Ascending aorta (tissue), 2 donors: Measurements from ENCODE around the gene SNX21. TPM values are rescaled to one million over a fixed set of nuclear protein-coding genes. Genes with fewer than 3 reads are reported as not detected.

ENCODE experiments used
- DNase-seq, 2 donors: peaks; one replicate each; pipeline ENCODE4 v3.0.0-alpha.2; 2019; ENCODE audit warnings: low spot score in 2 of 2
- H3K27ac ChIP-seq, 2 donors: fragments of 200-600 bp; sonication (generic); one replicate each; pipeline ENCODE4 v1.5.1; 2016 to 2017; ENCODE audit warnings: mild to moderate bottlenecking in 1 of 2
- H3K27me3 ChIP-seq: fragments of 200-600 bp; sonication (generic); one replicate; pipeline ENCODE4 v1.5.1; 2017
- H3K36me3 ChIP-seq, 2 donors: fragments of 200-600 bp; sonication (generic); one replicate each; pipeline ENCODE4 v1.5.1; 2016
- H3K4me1 ChIP-seq, 2 donors: fragments of 200-600 bp; sonication (generic); one replicate each; pipeline ENCODE4 v1.5.1; 2016 to 2017; ENCODE audit warnings: mild to moderate bottlenecking in 1 of 2
- H3K4me3 ChIP-seq, 2 donors: fragments of 200-600 bp; sonication (generic); one replicate each; pipeline ENCODE4 v1.5.1; 2016 to 2017; ENCODE audit warnings: mild to moderate bottlenecking in 1 of 2
- H3K9me3 ChIP-seq, 2 donors: fragments of 200-600 bp; sonication (generic); one replicate each; pipeline ENCODE4 v1.5.1; 2016
- intact Hi-C: fragments of 100-400 bp; cut with DNase I; formaldehyde crosslinking; loops from one replicate; pipeline ENCODE4 v1.15.1; 2023
- total RNA-seq: library from RNA; depleted of rRNA; stranded (reverse); fragments of >200 nt; gene quantifications from one replicate; pipeline ENCODE4 v1.1.0, GENCODE V29; 2016
- TF ChIP-seq, protein P1 (sequence below), 3 experiments: fragments of 200-600 bp in 2 of 3; fragments of 450-650 bp in 1 of 3; sonication (generic) in 2 of 3; IDR thresholded peaks; one replicate each; pipeline ENCODE4 v1.5.1; 2016 to 2019; ENCODE audit warnings: antibody characterized with exemption in 3 of 3, mild to moderate bottlenecking in 1 of 3, moderate library complexity in 1 of 3

Gene SNX21
- total RNA-seq, 1 donor from 2014 or later: 182 TPM

DNA sequence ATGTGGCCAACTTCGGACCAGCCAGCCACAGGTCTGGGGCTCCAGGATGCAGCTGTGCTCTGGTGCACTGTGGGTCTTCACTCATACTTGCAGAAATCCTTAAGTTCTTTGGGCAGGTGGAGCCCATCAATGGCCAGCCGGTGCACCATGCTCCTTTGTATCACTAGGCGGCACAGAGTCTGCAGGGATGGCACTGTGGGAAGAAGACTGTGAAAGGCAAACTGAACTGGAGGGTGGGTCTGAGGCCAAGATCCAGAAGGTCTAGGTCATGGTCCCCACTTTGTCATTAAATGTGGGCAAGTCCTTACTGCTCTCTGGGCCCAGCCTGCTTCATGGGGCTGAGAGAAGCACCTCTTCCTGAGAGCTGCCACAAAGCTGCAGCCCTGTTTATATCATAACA lies 55.1 kb downstream of the SNX21 start:
- Histone ChIP-seq H3K27ac (no peak overlapping the region), H3K36me3 (peaks cover 1 to 38% of the 10 kb centered on the region in 2 donors), H3K9me3 (no peaks in the 10 kb centered on the region), H3K4me3 (no peak overlapping the region), H3K27me3 (no peaks in the 10 kb centered on the region), H3K4me1 (peaks cover 8 to 12% of the 10 kb centered on the region in 2 donors)
- TF ChIP-seq, protein P1, sequence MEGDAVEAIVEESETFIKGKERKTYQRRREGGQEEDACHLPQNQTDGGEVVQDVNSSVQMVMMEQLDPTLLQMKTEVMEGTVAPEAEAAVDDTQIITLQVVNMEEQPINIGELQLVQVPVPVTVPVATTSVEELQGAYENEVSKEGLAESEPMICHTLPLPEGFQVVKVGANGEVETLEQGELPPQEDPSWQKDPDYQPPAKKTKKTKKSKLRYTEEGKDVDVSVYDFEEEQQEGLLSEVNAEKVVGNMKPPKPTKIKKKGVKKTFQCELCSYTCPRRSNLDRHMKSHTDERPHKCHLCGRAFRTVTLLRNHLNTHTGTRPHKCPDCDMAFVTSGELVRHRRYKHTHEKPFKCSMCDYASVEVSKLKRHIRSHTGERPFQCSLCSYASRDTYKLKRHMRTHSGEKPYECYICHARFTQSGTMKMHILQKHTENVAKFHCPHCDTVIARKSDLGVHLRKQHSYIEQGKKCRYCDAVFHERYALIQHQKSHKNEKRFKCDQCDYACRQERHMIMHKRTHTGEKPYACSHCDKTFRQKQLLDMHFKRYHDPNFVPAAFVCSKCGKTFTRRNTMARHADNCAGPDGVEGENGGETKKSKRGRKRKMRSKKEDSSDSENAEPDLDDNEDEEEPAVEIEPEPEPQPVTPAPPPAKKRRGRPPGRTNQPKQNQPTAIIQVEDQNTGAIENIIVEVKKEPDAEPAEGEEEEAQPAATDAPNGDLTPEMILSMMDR (IDR thresholded peaks at IDR 0.05): no peak
- no peak for DNase-seq
- intact Hi-C loops: no loop called here

DNA sequence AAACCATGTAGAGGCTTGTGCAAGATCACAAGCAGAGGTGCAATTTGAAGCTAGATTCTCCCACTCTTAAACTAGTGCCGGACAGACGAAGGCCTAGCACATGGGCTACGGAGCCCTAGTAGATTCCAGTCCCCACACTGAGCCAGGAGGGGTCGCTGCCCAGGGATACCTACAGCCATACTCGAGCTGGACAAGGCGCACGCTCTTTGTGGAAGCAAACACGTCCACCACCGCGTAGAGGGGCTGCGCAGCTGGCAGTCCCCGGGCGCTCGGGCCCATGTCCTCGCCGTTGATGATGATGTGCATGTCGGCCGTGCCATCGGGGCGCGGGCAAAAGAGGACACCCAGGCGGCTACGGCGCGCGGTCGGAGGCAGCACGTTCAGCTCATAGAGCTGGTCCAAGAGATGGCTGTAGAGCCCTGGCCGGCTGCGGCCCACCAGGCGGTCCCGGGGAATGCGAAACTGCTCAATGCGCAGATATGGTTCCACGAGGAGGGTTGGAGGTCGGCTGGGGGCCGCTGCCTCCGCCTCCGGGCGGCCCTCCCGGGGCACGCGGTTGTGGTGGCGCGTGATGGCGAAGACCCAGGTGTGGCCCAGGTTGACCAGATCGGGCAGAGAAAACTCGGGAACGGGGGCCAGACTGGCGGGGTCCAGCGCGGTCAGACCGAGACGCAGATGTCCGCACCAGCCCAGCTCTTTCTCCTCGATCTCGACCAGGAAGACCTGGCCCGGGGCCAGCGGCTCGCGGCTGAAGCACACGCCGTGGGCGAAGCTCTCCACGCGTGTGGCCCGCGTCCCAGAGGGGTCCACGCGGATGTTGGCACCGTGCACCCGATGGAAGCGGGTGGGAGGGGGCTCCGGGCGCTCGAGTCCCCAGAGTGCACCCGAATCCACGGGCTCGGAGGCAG lies 56.7 kb downstream of the SNX21 start:
- TF ChIP-seq, protein P1 (IDR thresholded peaks at IDR 0.05): peak; percentile 35 to 76 (median 55)
- H3K4me1 ChIP-seq: peaks cover 8 to 12% of the 10 kb centered on the region in 2 donors
- H3K36me3 ChIP-seq: peaks cover 12 to 38% of the 10 kb centered on the region in 2 donors

DNA sequence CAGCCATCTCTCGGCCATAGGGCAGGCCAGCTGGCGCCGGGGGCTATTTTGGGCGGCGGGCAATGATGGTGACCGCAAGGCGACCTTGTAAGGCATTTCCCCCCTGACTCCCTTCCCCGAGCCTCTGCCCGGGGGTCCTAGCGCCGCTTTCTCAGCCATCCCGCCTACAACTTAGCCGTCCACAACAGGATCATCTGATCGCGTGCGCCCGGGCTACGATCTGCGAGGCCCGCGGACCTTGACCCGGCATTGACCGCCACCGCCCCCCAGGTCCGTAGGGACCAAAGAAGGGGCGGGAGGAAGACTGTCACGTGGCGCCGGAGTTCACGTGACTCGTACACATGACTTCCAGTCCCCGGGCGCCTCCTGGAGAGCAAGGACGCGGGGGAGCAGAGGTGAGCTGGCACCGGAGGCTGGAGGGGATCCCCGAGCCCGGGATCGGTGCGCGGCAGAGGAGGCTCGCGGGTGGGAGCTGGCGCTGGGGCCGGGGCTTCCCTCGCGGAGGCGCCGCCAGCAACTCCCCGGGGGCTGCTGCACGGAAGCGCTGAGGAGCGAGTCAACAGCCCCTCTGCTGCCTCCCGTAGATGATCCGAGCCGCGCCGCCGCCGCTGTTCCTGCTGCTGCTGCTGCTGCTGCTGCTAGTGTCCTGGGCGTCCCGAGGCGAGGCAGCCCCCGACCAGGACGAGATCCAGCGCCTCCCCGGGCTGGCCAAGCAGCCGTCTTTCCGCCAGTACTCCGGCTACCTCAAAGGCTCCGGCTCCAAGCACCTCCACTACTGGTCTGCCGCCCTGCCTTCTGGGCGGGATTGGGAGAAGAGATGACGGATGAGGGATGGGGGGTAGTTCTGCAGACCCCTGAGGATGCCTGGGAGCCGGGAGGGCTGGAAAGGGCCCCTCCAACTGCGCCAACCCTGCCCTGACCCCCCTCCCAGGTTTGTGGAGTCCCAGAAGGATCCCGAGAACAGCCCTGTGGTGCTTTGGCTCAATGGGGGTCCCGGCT lies 57.7 kb downstream of the SNX21 start, which contains the start of the genes CTSA and NEURL2:
Gene CTSA, plus strand, starts transcription at position 351 of the 999 bp plus-strand sequence. Its CDS starts 234 bp downstream, at position 585.
Gene NEURL2, minus strand, starts transcription at position 224 of the 999 bp plus-strand sequence. Its CDS starts 217 bp downstream, at position 7.
- TF ChIP-seq, protein P1 (IDR thresholded peaks at IDR 0.05): no peak
- intact Hi-C loops: loop anchor here (1.0 to 2.0 kb wide), 6 partner anchors 19 to 92 kb away; partner anchors contain the start of genes ACOT8, PCIF1 and ZSWIM3

More for the DNA sequence above, 56.7 kb downstream of the SNX21 start:
- H3K27ac ChIP-seq: peak overlapping the region; percentile 68 to 71
- H3K4me3 ChIP-seq: peak overlapping the region; percentile 71 to 87
- peak in 1 of 2 donors; percentile 89 for DNase-seq
- no peaks in the 10 kb centered on the region for H3K27me3 ChIP-seq
- no peaks in the 10 kb centered on the region for H3K9me3 ChIP-seq
- intact Hi-C loops: loop anchor here (2.0 kb wide), 2 partner anchors 34 to 56 kb away; partner anchors contain the start of genes ACOT8 and ZSWIM3

GRCh38 chr20:45892049-45892825 lies 58.6 kb downstream of the SNX21 start:
- H3K4me1 ChIP-seq: peaks cover 8 to 12% of the 10 kb centered on the region in 2 donors
- H3K27ac ChIP-seq: peak overlapping the region in 1 of 2 donors; percentile 71
- intact Hi-C loops: no loop called here
- H3K36me3 ChIP-seq: peaks cover 27 to 40% of the 10 kb centered on the region in 2 donors
- TF ChIP-seq, protein P1 (IDR thresholded peaks at IDR 0.05): no peak
- no peaks in the 10 kb centered on the region for H3K27me3 ChIP-seq
- DNase-seq: no peak
- H3K4me3 ChIP-seq: peak overlapping the region; percentile 71 to 87
- no peaks in the 10 kb centered on the region for H3K9me3 ChIP-seq

More for the DNA sequence above, 57.7 kb downstream of the SNX21 start, which contains the start of the genes CTSA and NEURL2:
- Histone ChIP-seq H3K9me3 (no peaks in the 10 kb centered on the region), H3K4me1 (peaks cover 8 to 12% of the 10 kb centered on the region in 2 donors), H3K27me3 (no peaks in the 10 kb centered on the region), H3K27ac (peak within 1 kb of the TSS; percentile 68 to 71), H3K4me3 (peak within 1 kb of the TSS; percentile 71 to 87), H3K36me3 (peaks cover 20 to 40% of the 10 kb centered on the region in 2 donors)
- DNase-seq: peak; percentile 76 to 96

Other genes starting within 250 kb of the SNX21 start
- gene WFDC10A, start 204.1 kb upstream of the SNX21 start, total RNA-seq: not detected
- gene WFDC9, start 202.5 kb upstream of the SNX21 start, total RNA-seq: not detected
- gene WFDC11, start 163.6 kb upstream of the SNX21 start, total RNA-seq: not detected
- gene WFDC13, start 131.8 kb upstream of the SNX21 start, total RNA-seq: not detected
- not detected for gene WFDC10B, start 128.8 kb upstream of the SNX21 start, total RNA-seq
- gene SPINT4, start 111.5 kb upstream of the SNX21 start, total RNA-seq: not detected
- gene WFDC3, start 41.9 kb upstream of the SNX21 start, total RNA-seq: not detected
- 4.6 TPM for gene DNTTIP1, start 41.8 kb upstream of the SNX21 start, total RNA-seq
- gene UBE2C, start 21.2 kb upstream of the SNX21 start, total RNA-seq: not detected
- gene TNNC2, start 6.5 kb upstream of the SNX21 start, total RNA-seq: not detected
- gene ACOT8, start 23.6 kb downstream of the SNX21 start, total RNA-seq: 34.4 TPM
- gene ZSWIM3, start 23.8 kb downstream of the SNX21 start, total RNA-seq: 6.8 TPM
- gene ZSWIM1, start 47.4 kb downstream of the SNX21 start, total RNA-seq: 3.5 TPM
- 32.8 TPM for gene SPATA25, start 53.8 kb downstream of the SNX21 start, total RNA-seq
- 4.0 TPM for gene NEURL2, start 57.4 kb downstream of the SNX21 start, total RNA-seq
- 82.0 TPM for gene CTSA, start 57.5 kb downstream of the SNX21 start, total RNA-seq
- gene PLTP, start 78.4 kb downstream of the SNX21 start, total RNA-seq: 909 TPM
- 45.7 TPM for gene PCIF1, start 100.9 kb downstream of the SNX21 start, total RNA-seq
- gene ZNF335, start 138.4 kb downstream of the SNX21 start, total RNA-seq: 27.8 TPM
- not detected for gene MMP9, start 175.1 kb downstream of the SNX21 start, total RNA-seq
- not detected for gene SLC12A5, start 195.4 kb downstream of the SNX21 start, total RNA-seq